ENCODE measurements around the gene STARD4. TPM values are rescaled to one million over a fixed set of nuclear protein-coding genes. Genes with fewer than 3 reads are reported as not detected.
A peak's percentile ranks its signal among the peaks of the same experiment; 100 is the strongest.

Gene STARD4
- total RNA-seq, 3 donors from 2014 or later: 18.8 to 37.5 (median 36.0) TPM

- no peak for DNase-seq
- H3K9me3 ChIP-seq: no peaks in the 10 kb centered on the region
- no peak overlapping the region for H3K4me3 ChIP-seq
- intact Hi-C loops (cut with DNase I, micrococcal nuclease): no loop called here
- H3K4me1 ChIP-seq (ENCODE audit: low read depth): no peaks in the 10 kb centered on the region
- peak; percentile 42 for ATAC-seq
- H3K36me3 ChIP-seq (ENCODE audit: low read depth): no peaks in the 10 kb centered on the region
- TF ChIP-seq CTCF (IDR thresholded peaks at IDR 0.05): no peak
These were observed 51.1 kb downstream of the STARD4 start for GRCh38 chr5:111461255-111461671.

- TF ChIP-seq CTCF (IDR thresholded peaks at IDR 0.05): no peak
- Histone ChIP-seq H3K9me3 (no peaks in the 10 kb centered on the region), H3K4me1 (ENCODE audit: low read depth) (no peaks in the 10 kb centered on the region), H3K4me3 (no peak overlapping the region), H3K36me3 (ENCODE audit: low read depth) (no peaks in the 10 kb centered on the region)
- DNase-seq (no peak), ATAC-seq (no peak)
- intact Hi-C loops (cut with DNase I, micrococcal nuclease): no loop called here
These were observed 57.6 kb downstream of the STARD4 start for GRCh38 chr5:111454776-111455175.

GRCh38 chr5:111454198-111454622, 58.1 kb downstream of the STARD4 start:
- no peaks in the 10 kb centered on the region for H3K9me3 ChIP-seq
- no peak for ATAC-seq
- no peaks in the 10 kb centered on the region for H3K36me3 ChIP-seq (ENCODE audit: low read depth)
- no peak for TF ChIP-seq CTCF (IDR thresholded peaks at IDR 0.05)
- DNase-seq: no peak
- intact Hi-C loops (cut with DNase I, micrococcal nuclease): no loop called here
- no peak overlapping the region for H3K4me3 ChIP-seq
- no peaks in the 10 kb centered on the region for H3K4me1 ChIP-seq (ENCODE audit: low read depth)

- Histone ChIP-seq H3K4me1 (ENCODE audit: low read depth) (no peaks in the 10 kb centered on the region), H3K36me3 (ENCODE audit: low read depth) (no peaks in the 10 kb centered on the region), H3K9me3 (no peaks in the 10 kb centered on the region), H3K4me3 (no peak overlapping the region)
- no peak for TF ChIP-seq CTCF (IDR thresholded peaks at IDR 0.05)
- DNase-seq: no peak
- ATAC-seq: no peak
- intact Hi-C loops (cut with DNase I, micrococcal nuclease): no loop called here
These were observed 58.6 kb downstream of the STARD4 start for GRCh38 chr5:111453747-111454146.

GRCh38 chr5:111453295-111453694, 59.0 kb downstream of the STARD4 start:
- no peak overlapping the region for H3K4me3 ChIP-seq
- ATAC-seq (no peak), DNase-seq (no peak)
- intact Hi-C loops (cut with DNase I, micrococcal nuclease): no loop called here
- TF ChIP-seq CTCF (IDR thresholded peaks at IDR 0.05): no peak
- H3K4me1 ChIP-seq (ENCODE audit: low read depth): no peaks in the 10 kb centered on the region
- H3K36me3 ChIP-seq (ENCODE audit: low read depth): no peaks in the 10 kb centered on the region
- H3K9me3 ChIP-seq: no peaks in the 10 kb centered on the region

GRCh38 chr5:111447822-111448221, 64.5 kb downstream of the STARD4 start:
- intact Hi-C loops (cut with DNase I, micrococcal nuclease): no loop called here
- no peak for ATAC-seq

More at GRCh38 chr5:111447822-111448221, 64.5 kb downstream of the STARD4 start:
- H3K9me3 ChIP-seq: no peaks in the 10 kb centered on the region
- H3K4me1 ChIP-seq (ENCODE audit: low read depth): no peaks in the 10 kb centered on the region
- no peaks in the 10 kb centered on the region for H3K36me3 ChIP-seq (ENCODE audit: low read depth)
- H3K4me3 ChIP-seq: no peak overlapping the region
- no peak for DNase-seq
- TF ChIP-seq CTCF (IDR thresholded peaks at IDR 0.05): no peak
